Osteoblast (primary cell): Measurements from ENCODE around the gene CEP104. TPM values are rescaled to one million over a fixed set of nuclear protein-coding genes. Genes with fewer than 3 reads are reported as not detected.

Experiments used
- DNase-seq: peaks from one replicate; pipeline ENCODE4 v3.0.0; 2011; ENCODE audit warnings: low spot score, mixed read lengths; ENCODE audit not compliant: insufficient read length; ENCODE audit errors: missing footprints
- H2AFZ ChIP-seq: 2 replicates; pipeline ENCODE4 v1.6.0; 2011; ENCODE audit warnings: mild to moderate bottlenecking, low read length
- H3K27ac ChIP-seq: 2 replicates; pipeline ENCODE4 v1.5.1; 2011; ENCODE audit warnings: mild to moderate bottlenecking, low read depth, low read length, moderate library complexity
- H3K27me3 ChIP-seq: 2 replicates; pipeline ENCODE4 v1.6.0; 2012; ENCODE audit warnings: mild to moderate bottlenecking, control low read depth, inconsistent platforms, low read length, moderate library complexity; ENCODE audit not compliant: insufficient read depth
- H3K36me3 ChIP-seq: 2 replicates; pipeline ENCODE4 v1.5.1; 2011; ENCODE audit warnings: mild to moderate bottlenecking, low read length, control low read depth, moderate library complexity; ENCODE audit not compliant: insufficient read depth
- H3K4me1 ChIP-seq: 2 replicates; pipeline ENCODE4 v1.5.1; 2011; ENCODE audit warnings: mild to moderate bottlenecking, low read length, control low read depth, moderate library complexity; ENCODE audit not compliant: insufficient read depth
- H3K4me2 ChIP-seq: 2 replicates; pipeline ENCODE4 v1.6.0; 2011; ENCODE audit warnings: mild to moderate bottlenecking, low read length; ENCODE audit not compliant: insufficient read depth
- H3K4me3 ChIP-seq: fragments of 200-600 bp; sonication (generic); 3 replicates; pipeline ENCODE4 v1.5.1; 2012; ENCODE audit warnings: mild to moderate bottlenecking, low read length, inconsistent platforms; ENCODE audit not compliant: insufficient read depth
- H3K79me2 ChIP-seq: 2 replicates; pipeline ENCODE4 v1.6.0; 2012; ENCODE audit warnings: mild to moderate bottlenecking, low read length, control low read depth, inconsistent platforms; ENCODE audit not compliant: insufficient read depth
- H3K9me3 ChIP-seq: 2 replicates; pipeline ENCODE4 v1.5.1; 2011; ENCODE audit warnings: low read depth, low read length, control low read depth
- H4K20me1 ChIP-seq: 2 replicates; pipeline ENCODE4 v1.6.0; 2012; ENCODE audit warnings: mild to moderate bottlenecking, low read length, control low read depth; ENCODE audit not compliant: insufficient read depth
- CTCF ChIP-seq: IDR thresholded peaks from 2 replicates; pipeline ENCODE4 v1.5.1; 2011; ENCODE audit warnings: mild to moderate bottlenecking, low read depth, low read length, moderate library complexity; ENCODE audit errors: extremely low read depth
- total RNA-seq: library from RNA; depleted of rRNA; stranded (reverse); fragments of >200 nt; gene quantifications from 2 replicates; pipeline ENCODE4 v1.2.3, GENCODE V29; 2012

The CEP104 gene
- total RNA-seq, 1 donor: 21.7 TPM

DNA sequence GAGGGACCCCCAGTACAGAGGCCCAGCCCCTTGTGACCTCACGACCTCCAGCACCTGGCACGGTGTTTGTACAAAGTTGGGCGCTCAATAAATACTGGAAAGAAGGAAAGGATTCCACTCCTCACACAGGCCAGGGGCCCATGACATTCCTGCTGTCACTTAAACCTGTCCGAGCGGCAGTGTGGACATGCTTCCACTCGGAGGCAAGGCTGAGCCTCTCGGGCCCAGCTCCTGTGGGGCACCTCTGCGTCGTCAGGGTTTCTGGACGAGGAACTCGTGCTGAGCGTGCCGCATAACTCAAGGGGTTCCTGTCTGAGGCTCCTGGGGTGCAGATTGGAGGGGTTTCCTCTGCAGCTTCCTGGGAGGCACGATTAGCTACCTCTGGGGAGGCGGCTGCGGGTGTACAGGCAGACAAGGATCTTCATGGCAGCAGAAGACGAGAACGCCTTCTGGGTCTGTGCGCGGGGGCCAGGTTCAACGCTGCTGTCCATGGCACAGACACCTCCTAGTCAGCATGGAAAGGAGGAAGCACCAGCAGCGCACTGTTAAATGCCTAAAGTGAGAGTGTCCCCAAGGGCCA lies 88.1 kb downstream of the CEP104 start:
- Histone ChIP-seq H4K20me1 (no peaks in the 10 kb centered on the region), H2AFZ (no peak overlapping the region), H3K4me2 (no peak overlapping the region), H3K27ac (no peak overlapping the region), H3K36me3 (no peaks in the 10 kb centered on the region), H3K79me2 (no peaks in the 10 kb centered on the region), H3K4me1 (peaks cover 5% of the 10 kb centered on the region), H3K4me3 (no peak overlapping the region), H3K9me3 (no peaks in the 10 kb centered on the region), H3K27me3 (peaks cover 22% of the 10 kb centered on the region)
- peak; percentile 68 for DNase-seq
- TF ChIP-seq CTCF: no peak

DNA sequence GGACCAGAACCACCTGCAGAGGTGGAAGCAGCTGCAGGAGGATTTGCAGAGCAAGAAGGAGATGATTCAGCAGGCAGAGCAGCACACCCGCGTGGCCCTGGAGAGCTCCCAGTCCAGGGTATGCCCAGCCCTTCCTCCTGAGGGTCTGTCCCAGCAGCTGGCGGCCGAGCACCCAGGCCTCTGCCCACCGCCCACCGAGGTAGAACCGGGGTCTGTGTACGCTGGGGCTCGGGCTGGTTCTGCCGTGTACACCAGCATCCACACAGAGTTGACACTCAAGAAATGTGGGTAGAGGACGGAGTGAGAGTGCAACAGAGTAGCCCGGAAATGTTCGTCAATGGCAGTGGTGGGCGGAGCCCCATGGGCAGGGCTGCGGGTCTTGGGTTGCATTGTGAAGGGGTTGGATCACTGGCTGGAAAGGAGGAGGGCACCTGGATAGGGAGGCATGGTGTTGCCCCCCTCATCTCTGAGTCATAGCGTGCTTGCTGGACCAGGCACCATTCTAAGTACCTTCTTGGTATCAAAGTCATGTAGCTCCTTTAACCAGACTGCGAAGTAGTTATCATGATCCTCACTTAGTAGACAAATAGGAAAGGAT lies 89.6 kb downstream of the CEP104 start:
- H3K36me3 ChIP-seq: no peaks in the 10 kb centered on the region
- no peaks in the 10 kb centered on the region for H4K20me1 ChIP-seq
- H3K79me2 ChIP-seq: no peaks in the 10 kb centered on the region
- no peak overlapping the region for H2AFZ ChIP-seq
- no peaks in the 10 kb centered on the region for H3K9me3 ChIP-seq
- H3K27ac ChIP-seq: no peak overlapping the region
- peaks cover 5% of the 10 kb centered on the region for H3K4me1 ChIP-seq
- no peak for TF ChIP-seq CTCF
- no peak overlapping the region for H3K4me3 ChIP-seq
- no peak overlapping the region for H3K4me2 ChIP-seq
- peak; percentile 63 for DNase-seq
- H3K27me3 ChIP-seq: peaks cover 22% of the 10 kb centered on the region

DNA sequence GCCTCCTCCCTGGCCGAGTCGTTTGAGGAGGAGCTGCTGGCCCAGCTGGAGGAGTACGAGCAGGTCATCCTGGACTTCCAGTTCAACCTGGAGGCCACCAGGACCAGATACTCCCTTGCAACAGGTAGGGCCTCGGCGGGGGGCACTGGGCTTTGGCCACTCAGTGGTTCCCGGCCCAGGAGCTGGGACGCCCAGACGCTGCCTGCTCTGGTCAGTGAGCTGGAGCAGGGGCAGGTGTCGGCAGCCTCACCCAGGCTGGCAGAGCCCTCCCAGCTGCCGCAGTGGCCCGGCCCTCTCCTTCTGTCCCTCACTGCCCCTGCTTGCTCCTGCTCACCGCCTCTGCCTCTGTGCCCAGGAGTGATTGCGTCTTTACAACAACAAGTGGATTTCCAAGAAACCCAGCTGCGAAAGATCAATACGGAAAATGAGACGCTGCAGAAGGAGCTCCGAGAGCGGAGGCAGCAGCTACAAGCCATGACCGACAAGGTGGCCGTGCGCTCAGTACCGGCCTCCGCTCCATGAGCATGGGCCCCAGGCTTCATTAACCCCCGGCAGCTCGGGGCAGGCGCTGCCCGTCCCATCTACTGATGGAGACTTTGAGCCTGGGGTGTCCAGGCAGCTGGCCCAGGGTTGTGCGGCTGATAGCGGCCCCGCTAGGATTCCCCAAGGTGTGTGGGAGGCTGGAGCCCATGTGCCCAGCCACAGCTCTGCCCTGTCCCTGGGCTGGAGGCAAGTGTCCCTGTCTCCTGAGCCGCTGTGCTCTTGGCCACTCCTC lies 93.5 kb downstream of the CEP104 start:
- peaks cover 9% of the 10 kb centered on the region for H3K27me3 ChIP-seq
- no peaks in the 10 kb centered on the region for H4K20me1 ChIP-seq
- DNase-seq: peak; percentile 60
- H3K9me3 ChIP-seq: no peaks in the 10 kb centered on the region
- no peaks in the 10 kb centered on the region for H3K4me1 ChIP-seq
- no peak overlapping the region for H3K4me2 ChIP-seq
- H3K79me2 ChIP-seq: no peaks in the 10 kb centered on the region
- no peak overlapping the region for H2AFZ ChIP-seq
- TF ChIP-seq CTCF: no peak
- H3K4me3 ChIP-seq: no peak overlapping the region
- no peaks in the 10 kb centered on the region for H3K36me3 ChIP-seq
- H3K27ac ChIP-seq: no peak overlapping the region

GRCh38 chr1:3762873-3763228 lies 94.2 kb downstream of the CEP104 start:
- H3K4me1 ChIP-seq: no peaks in the 10 kb centered on the region
- H3K4me3 ChIP-seq: no peak overlapping the region
- H3K9me3 ChIP-seq: no peaks in the 10 kb centered on the region
- peak; percentile 61 for DNase-seq
- peaks cover 9% of the 10 kb centered on the region for H3K27me3 ChIP-seq
- H3K4me2 ChIP-seq: no peak overlapping the region
- H3K27ac ChIP-seq: no peak overlapping the region
- no peaks in the 10 kb centered on the region for H4K20me1 ChIP-seq
- TF ChIP-seq CTCF: no peak
- no peaks in the 10 kb centered on the region for H3K79me2 ChIP-seq
- H3K36me3 ChIP-seq: no peaks in the 10 kb centered on the region
- H2AFZ ChIP-seq: no peak overlapping the region
